AG04449 (cell line): Measurements from ENCODE around the gene USP32.
"Not testable (repeated sequence)": the region's sequence is repeated elsewhere in the genome, so short reads cannot be mapped to it uniquely, and the experiment has no call there.

ENCODE experiments used
- CTCF ChIA-PET: fragments of 350-600 bp; formaldehyde crosslinking; extraction: SDS; loops from one replicate; lab custom pipeline; 2021; ENCODE audit warnings: antibody characterized with exemption; lab: Yijun Ruan, JAX
- POLR2A ChIA-PET: fragments of 400-600, 350-600 bp; formaldehyde crosslinking; extraction: SDS; loops from one replicate; lab custom pipeline; 2020; ENCODE audit warnings: antibody characterized with exemption, inconsistent platforms; lab: Yijun Ruan, JAX
- DNase-seq: peaks from one replicate; pipeline ENCODE4 v3.0.0-alpha.2; 2010; ENCODE audit warnings: low read depth, low spot score
- H3K4me3 ChIP-seq: 2 replicates; pipeline ENCODE4 v1.5.1; 2011; ENCODE audit warnings: low read depth, mild to moderate bottlenecking, control low read depth, low read length
- CTCF ChIP-seq: IDR thresholded peaks from one replicate; pipeline ENCODE4 v1.5.1; 2011; ENCODE audit warnings: mild to moderate bottlenecking, moderate library complexity, low read length, control low read depth, inconsistent platforms; ENCODE audit not compliant: insufficient read depth; ENCODE audit errors: missing control alignments

The USP32 gene

DNA sequence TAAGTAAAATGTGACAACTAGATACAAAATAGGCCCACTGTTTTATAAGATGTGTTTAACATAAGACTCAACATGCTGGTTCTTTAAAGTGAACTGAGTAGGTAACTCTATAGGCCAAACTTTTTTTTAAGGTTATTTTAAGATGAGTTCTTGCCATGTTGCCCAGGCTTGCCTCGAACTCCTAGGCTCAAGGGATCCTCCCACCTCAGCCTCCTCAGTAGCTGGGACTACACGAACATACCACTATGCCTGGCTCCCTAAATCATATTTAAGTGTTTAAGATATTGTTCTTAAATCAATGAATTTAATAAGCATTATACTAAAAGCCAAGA, 69.9 kb downstream of the USP32 start:
- no peak overlapping the region for H3K4me3 ChIP-seq
- no peak for DNase-seq
- CTCF ChIA-PET = no interaction called here
- no peak for TF ChIP-seq CTCF
- POLR2A ChIA-PET = no interaction called here

- POLR2A ChIA-PET = no interaction called here
Observed at GRCh38 chr17:60321336-60322055, 70.4 kb downstream of the USP32 start.

DNA sequence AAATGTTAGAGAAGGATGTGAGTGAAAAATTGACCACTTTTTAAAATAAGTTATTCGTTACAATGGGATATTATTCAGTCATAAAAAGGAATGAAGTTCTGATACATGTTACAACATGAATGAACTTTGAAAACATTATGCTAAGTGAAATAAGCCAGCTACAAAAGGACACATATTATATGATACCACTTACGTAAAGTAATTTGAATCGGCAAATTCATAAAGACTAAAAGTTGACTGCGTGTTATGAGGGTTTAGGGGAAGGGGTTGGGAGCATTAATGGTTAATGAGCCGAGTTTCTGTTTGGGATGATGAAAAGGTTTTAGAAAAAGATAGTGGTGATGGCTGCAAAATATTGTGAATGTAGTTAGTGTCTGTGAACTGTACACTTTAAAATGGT, 73.1 kb downstream of the USP32 start:
- CTCF ChIA-PET = no interaction called here

More at GRCh38 chr17:60321336-60322055, 70.4 kb downstream of the USP32 start:
- no peak overlapping the region for H3K4me3 ChIP-seq
- DNase-seq = no peak
- CTCF ChIA-PET = no interaction called here
- no peak for TF ChIP-seq CTCF

DNA sequence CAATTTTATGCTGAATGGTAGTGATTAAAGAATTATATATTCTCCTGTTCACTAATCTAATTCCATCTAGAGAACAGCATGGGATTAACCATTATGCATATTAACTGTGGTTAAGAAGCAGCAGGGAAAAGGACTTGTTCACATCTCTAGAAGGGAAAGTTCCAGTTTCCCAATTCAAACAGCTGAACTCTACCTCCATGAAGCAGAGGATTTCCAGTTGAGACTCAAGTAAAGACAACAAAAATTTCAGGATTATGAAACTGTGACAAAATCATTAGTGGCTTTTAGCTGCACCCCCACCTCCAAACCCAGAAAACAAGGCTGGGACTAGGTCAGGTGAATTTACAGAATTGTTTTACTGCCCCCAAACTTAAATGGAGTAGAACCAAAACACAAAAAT, 73.6 kb downstream of the USP32 start:
- POLR2A ChIA-PET = no interaction called here
- CTCF ChIA-PET = no interaction called here
- no peak for TF ChIP-seq CTCF
- no peak overlapping the region for H3K4me3 ChIP-seq
- no peak for DNase-seq

More for the DNA sequence above, 73.1 kb downstream of the USP32 start:
- H3K4me3 ChIP-seq = no peak overlapping the region
- no peak for TF ChIP-seq CTCF
- DNase-seq = no peak
- POLR2A ChIA-PET = no interaction called here

- no peak for DNase-seq
- CTCF ChIA-PET = no interaction called here
- TF ChIP-seq CTCF = no peak
- POLR2A ChIA-PET = no interaction called here
- no peak overlapping the region for H3K4me3 ChIP-seq
Observed at GRCh38 chr17:60315650-60316049, 76.3 kb downstream of the USP32 start.

DNA sequence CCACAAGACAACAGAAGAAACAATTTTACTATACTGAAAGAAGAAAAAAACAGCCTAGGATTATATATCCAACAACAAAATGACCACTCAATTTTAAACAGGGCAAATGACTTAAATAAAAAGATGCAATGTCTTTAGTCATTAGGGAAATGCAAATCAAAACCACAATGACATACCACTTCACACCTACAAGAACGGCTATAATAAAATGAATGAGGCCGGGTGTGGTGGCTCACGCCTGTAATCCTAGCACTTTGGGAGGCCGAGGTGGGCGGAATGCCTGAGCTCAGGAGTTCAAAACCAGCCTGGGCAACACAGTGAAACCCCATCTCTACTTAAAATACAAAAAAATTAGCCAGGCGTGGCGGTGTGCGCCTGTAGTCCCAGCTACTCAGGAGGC, 77.0 kb downstream of the USP32 start:
- CTCF ChIA-PET = interaction anchor here (1.2 kb wide), 1 partner anchor 58 kb away, joined by 3 read pairs; no protein-coding TSS in a partner anchor

DNA sequence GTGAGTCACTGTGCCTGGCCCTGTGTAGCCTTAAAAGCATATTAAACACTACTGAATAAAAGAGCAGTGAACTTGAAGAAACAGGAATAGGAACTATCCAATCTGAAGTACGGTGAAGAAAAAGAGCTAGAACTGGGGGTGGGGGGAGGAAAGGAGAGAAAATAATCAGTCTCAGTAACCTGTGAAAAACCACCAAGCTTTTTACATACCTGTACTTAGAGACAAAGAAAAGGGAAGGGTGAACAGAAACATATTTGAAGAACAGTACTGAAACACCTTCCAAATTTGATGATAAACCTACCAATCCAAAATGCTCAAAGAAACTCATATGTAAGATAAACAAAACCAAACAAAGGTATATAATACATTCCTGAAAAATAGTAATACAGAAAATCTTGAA, 77.5 kb downstream of the USP32 start:
- H3K4me3 ChIP-seq = no peak overlapping the region
- TF ChIP-seq CTCF = no peak
- DNase-seq = no peak
- ChIA-PET CTCF (interaction anchor here (1.2 kb wide), 1 partner anchor 59 kb away, joined by 3 read pairs; no protein-coding TSS in a partner anchor), POLR2A (no interaction called here)

More for the DNA sequence above, 77.0 kb downstream of the USP32 start:
- POLR2A ChIA-PET, DNase-seq, H3K4me3 ChIP-seq: not testable (repeated sequence)
